Chondrocyte (in vitro differentiated cells): ENCODE data around the gene KCNMB3. TPM values are rescaled to one million over a fixed set of nuclear protein-coding genes. Genes with fewer than 3 reads are reported as not detected.

ENCODE experiments used
- DNase-seq: peaks from one replicate; pipeline ENCODE4 v3.0.0; 2021; ENCODE audit warnings: mixed read lengths, low spot score
- H3K27ac Mint-ChIP-seq: one replicate; pipeline ENCODE4 v1.8.0; 2021; ENCODE audit warnings: mild to moderate bottlenecking, moderate library complexity, mixed read lengths; ENCODE audit not compliant: unreplicated experiment
- H3K27me3 Mint-ChIP-seq: 2 replicates; pipeline ENCODE4 v1.8.0; 2021; ENCODE audit warnings: low read depth, mixed read lengths
- H3K36me3 Mint-ChIP-seq: 2 replicates; pipeline ENCODE4 v1.8.0; 2021; ENCODE audit warnings: low read depth, mixed read lengths
- H3K4me1 Mint-ChIP-seq: 2 replicates; pipeline ENCODE4 v1.8.0; 2021; ENCODE audit warnings: low read depth, mild to moderate bottlenecking, mixed read lengths
- H3K4me3 Mint-ChIP-seq: one replicate; pipeline ENCODE4 v1.8.0; 2021; ENCODE audit warnings: mild to moderate bottlenecking, moderate library complexity, mixed read lengths; ENCODE audit not compliant: unreplicated experiment
- H3K9me3 Mint-ChIP-seq: 2 replicates; pipeline ENCODE4 v1.8.0; 2021; ENCODE audit warnings: low read depth, mixed read lengths
- total RNA-seq: library from RNA; stranded (reverse); gene quantifications from 3 replicates; pipeline ENCODE4 v1.2.1, GENCODE V29; 2021
- TF ChIP-seq, protein P1 (sequence below): fragments of 200-600 bp; sonication (generic); IDR thresholded peaks from 2 replicates; pipeline ENCODE4 v1.5.0; 2021; ENCODE audit warnings: antibody characterized with exemption, mild to moderate bottlenecking, moderate library complexity

The KCNMB3 gene
- total RNA-seq, 1 donor from 2014 or later = 2.0 TPM

DNA sequence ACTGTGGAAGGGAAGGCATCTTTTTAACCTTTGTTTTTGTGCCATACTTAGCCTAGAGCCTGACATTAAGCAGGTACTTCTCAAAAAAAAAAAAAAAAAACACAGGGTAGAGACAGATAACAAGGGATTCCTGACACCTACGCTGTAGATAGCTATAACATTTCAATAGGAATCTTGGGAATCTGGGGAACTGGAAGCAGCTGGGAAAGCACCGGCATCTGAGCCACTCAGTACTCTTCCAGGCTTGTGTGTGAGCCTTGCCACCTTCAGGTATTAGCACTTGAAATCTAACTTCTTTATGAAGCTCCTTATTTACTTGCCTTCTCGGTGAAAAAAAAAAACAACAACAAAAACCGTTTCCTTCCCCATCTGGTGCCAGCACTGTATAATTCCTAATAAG is 56.0 kb downstream of the KCNMB3 start:
- H3K4me3 Mint-ChIP-seq = no peak overlapping the region
- TF ChIP-seq, protein P1, sequence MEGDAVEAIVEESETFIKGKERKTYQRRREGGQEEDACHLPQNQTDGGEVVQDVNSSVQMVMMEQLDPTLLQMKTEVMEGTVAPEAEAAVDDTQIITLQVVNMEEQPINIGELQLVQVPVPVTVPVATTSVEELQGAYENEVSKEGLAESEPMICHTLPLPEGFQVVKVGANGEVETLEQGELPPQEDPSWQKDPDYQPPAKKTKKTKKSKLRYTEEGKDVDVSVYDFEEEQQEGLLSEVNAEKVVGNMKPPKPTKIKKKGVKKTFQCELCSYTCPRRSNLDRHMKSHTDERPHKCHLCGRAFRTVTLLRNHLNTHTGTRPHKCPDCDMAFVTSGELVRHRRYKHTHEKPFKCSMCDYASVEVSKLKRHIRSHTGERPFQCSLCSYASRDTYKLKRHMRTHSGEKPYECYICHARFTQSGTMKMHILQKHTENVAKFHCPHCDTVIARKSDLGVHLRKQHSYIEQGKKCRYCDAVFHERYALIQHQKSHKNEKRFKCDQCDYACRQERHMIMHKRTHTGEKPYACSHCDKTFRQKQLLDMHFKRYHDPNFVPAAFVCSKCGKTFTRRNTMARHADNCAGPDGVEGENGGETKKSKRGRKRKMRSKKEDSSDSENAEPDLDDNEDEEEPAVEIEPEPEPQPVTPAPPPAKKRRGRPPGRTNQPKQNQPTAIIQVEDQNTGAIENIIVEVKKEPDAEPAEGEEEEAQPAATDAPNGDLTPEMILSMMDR = no peak
- no peaks in the 10 kb centered on the region for H3K27me3 Mint-ChIP-seq
- no peaks in the 10 kb centered on the region for H3K9me3 Mint-ChIP-seq
- peaks cover 2% of the 10 kb centered on the region for H3K36me3 Mint-ChIP-seq
- peak overlapping the region; percentile 94 for H3K27ac Mint-ChIP-seq
- peaks cover 76% of the 10 kb centered on the region for H3K4me1 Mint-ChIP-seq
- DNase-seq = no peak

Other genes starting within 250 kb of the KCNMB3 start
- 80.6 to 108 TPM (median 80.7 TPM) in 3 replicates for gene ZMAT3, start 179.3 kb downstream of the KCNMB3 start, total RNA-seq
- gene PIK3CA, start 102.8 kb downstream of the KCNMB3 start, total RNA-seq = 29.0 to 40.5 TPM (median 29.3 TPM) in 3 replicates
- gene ZNF639, start 71.9 kb upstream of the KCNMB3 start, total RNA-seq = 30.9 to 35.4 TPM (median 35.3 TPM) in 3 replicates
- 46.4 to 56.6 TPM (median 50.3 TPM) in 3 replicates for gene MFN1, start 96.6 kb upstream of the KCNMB3 start, total RNA-seq
- gene GNB4, start 200.4 kb upstream of the KCNMB3 start, total RNA-seq = 73.8 to 77.6 TPM (median 75.9 TPM) in 3 replicates